NCI-H748 (cell line): ENCODE results near the gene VOPP1.

Experiments
- DNase-seq: peaks from one replicate; lab custom pipeline; 2025; ENCODE audit not compliant: unreplicated experiment; lab: John Stamatoyannopoulos, UW

VOPP1 gene

DNA sequence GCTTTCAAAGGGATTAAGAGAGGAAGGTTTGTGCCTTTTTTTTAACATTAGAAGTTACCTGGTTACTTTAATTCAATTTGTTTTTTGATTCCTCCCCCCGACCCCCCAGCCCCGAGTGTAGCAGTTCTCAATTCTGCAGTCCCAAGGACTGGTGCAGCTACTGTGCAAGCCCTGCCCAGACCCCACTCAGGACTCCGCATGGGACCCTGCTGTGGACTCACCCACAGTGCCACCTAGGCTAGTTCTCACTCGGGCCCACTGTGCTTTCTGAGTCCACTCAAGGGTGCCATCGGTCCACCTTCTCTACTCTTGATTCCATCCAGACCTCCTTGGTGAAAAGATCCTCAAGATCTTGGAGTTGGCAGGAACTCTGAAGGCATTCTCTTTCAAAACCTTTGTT lies 77.4 kb downstream of the VOPP1 start:
- no peak for DNase-seq

DNA sequence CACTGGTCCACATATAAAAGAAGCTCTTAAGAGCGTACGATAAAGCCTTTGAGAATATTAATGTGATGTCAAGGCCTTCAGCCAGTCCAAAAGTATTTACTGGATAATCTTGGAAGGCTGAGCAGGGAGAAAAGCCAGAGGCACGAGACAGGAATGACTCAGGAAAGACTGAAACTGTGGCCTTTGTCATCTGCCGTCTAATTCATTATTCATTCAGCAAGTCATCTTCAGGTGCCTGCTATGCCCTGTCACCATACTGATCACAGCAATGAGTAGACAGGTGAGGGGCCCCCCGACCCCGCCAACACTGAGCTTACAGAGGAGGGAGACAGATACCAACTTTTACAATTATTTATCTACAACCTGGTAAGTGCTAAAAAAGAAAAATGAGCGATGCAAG lies 78.9 kb downstream of the VOPP1 start:
- DNase-seq, result no peak

DNA sequence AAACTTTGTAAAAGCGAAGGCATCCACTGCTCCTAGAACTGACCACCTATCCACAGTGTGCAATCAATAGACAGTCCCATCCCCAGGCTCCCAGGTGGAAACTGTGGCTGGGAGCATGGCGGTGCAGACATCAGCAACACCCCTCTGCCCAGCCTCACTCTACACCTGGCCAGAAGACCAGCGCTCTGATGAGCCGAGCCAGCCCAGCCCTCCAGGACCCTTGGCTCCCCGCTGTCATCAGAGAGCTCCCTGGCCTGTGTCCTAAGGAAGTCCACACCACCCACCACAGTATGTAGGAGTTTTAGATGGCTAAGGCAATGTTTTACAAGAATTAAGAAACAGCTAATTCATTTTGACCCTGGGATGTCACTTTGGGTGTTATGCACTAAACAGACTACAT lies 81.0 kb downstream of the VOPP1 start:
- DNase-seq, result no peak

DNA sequence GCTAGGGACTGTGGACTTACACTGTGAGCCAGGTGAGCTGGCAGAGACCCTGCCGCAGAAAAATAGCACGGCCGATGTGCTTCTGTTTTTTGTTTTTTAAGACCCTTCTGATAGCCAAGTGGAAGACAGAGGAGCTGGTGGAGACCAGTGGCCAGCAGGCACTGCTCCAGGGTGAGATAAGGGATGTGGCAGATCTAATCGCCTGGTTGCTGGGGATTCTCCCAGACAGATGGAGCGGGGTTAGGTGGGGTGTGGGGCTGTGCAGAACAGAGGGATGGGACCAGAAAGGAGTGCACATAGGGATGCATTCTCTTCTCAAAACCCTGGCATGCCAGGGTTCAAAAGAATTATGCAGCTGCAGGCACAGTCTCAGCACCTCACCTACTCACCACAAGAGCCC lies 82.2 kb downstream of the VOPP1 start:
- DNase-seq, result no peak

DNA sequence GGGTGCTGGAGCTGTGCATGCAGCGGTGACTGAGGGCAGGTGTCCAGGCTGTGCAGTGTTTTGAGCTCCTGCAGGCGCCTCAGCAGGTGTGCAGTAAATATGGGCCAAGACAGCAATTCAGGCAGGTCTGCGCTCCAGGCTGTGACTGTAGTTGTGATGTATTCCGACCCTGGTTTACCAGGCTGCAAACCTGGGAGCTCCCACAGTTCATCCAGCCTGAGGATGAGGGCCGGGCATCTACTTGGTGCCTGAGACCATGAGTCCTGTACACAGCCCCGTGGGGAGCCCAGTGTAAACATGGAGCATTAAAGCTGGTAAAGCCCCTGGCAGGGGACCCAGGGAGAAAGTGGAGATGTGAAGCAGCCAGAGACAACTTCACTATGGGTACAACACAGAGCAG lies 82.8 kb downstream of the VOPP1 start:
- peak; percentile 19 for DNase-seq

DNA sequence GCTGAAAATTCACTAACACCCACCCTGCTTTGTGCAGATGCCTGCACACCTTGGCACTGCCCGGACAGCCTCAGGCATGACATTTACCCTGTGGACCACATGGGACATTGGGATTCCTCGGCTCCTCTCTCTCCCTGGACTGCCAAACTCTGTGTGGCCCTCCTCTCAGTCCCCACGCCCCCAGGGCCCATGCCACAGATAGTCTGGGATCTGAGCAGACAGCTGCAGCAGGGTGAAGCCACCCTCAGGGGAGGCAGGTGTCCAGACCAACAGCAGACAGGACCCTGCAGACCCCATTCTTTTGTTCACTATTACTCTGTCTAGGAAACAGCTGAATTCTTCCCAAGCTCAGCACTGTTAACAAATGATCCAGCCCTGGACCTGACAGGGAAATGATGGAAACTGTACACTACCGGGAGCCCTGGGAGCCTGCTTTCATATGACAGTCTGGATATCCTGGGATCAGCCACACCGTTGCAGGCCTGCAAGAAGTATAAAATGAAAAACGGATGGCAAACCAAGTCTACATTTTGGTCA lies 83.4 kb downstream of the VOPP1 start:
- no peak for DNase-seq

DNA sequence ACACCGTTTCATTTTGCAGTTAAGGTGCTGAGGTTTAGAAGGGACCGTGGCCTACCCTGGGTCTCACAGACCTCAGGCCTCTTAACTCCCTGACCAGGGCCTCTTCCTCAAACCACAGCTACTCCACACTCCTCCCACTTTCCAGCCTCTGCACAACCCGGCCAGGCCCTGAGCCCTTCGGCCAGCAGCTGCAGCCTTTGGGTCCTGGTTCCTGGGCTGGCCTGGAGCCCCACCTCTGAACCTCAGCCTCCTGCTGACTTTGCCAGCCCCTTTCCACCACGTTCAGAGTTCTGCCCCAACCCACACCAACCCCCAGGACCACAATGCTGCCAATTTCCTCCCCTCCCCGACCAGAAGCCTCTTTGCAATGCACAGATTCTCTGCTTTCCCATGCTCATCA lies 84.1 kb downstream of the VOPP1 start:
- no peak for DNase-seq

DNA sequence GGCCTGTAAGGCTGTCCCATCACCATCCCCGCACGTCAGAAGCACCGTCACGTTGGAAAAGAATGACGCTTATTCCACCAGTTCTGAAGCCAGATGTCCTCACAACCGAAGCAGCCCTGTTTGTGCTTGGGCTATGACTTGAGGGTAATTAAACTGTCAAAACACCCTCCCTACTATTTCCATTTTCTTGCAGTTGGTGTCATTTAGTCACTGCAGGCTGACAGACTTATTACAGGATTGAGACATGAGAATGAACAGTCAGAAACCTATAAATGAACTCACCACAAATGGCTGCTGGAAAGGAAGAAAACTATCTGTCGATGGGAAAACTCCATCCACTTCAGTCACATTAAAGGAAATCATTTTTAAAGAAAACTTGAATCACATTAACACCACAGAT lies 85.3 kb downstream of the VOPP1 start:
- no peak for DNase-seq

DNA sequence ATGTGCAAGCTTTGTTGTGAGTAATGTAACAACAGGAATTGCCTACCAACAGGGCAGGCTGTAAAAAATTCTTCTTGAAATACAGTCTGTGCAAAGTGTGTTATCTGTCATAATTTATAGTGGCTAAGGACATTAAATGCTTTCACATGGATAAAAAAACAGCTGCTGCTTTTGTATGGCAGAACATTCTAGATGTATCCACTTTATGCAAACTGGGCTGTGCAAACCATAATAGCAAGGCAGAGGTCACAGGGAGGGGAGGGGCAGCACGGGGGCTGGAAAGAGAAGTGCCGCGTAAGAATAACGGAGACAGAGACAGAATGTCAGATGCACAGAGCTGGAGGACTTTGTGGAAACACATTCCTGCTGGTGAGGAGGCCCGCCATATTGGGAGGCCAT lies 86.1 kb downstream of the VOPP1 start:
- no peak for DNase-seq

DNA sequence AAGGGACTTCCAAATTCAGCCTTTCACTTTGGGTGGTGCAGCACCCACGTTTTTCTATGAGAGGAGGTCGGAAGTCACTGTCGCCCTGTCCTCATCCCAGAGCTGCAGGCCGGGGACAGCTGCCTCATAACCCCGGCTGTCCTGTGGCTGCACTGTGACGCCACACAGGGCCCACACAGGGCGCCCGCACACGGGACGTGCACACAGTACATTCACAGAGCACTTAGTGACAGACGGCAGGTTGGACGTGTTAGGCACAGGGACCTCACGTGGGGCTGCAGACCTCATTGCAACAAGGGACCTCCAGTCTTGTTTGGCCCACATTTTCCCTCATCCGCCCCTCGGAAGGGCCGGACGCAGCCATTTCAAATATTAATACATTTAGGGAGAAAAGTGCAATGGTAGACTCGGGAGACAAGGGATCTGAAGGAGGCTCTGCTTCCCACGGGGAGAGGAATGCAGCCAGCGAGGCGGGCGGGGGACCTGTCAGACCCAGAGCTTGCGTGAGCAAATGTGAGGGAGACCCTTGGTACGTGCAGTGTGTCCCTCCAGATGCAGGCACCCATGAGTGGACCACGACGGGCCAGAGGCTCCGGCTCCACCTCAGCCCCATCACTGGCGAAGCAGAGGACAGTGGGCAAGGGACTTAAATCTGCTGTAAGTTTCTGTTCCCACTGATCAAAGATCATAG lies 86.7 kb downstream of the VOPP1 start:
- no peak for DNase-seq

DNA sequence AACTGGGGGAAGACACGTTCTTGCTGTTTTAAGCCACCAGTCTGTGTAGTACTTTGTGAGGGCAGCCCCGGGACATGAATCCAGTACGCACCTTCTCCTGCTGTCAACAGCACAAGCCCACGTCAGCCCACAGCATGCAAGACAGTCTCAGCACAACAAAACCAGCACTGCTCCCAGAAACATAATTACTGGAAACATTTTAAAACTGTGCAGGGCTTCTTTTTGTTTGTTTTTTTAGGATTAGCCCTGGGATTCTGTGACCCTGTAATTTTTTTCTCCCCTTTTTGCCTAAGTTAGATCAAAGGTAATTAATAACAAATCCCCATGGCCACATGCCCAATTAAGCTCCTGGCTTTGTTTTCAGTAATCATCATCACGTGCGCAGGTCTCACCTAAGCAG lies 87.5 kb downstream of the VOPP1 start:
- DNase-seq, result no peak

DNA sequence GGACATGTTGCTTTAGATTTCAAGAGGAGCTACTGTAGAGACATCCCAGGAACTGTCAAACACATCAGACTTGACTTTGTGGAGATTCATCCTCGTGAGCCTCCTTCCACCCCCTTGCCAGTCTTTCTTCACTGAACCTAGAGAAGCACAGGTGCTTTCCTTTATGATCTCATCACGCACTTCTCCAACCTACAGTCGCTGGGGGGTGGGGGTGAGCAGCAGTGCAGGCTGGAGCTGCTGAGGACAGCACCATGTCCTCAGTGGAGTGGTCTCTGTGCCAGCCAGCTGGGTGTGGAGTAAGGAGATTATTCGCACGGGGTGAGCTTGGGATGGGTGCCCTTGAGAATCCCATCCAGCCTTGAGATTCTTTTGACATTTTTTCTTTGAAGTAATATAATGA lies 88.1 kb downstream of the VOPP1 start:
- DNase-seq, result no peak

DNA sequence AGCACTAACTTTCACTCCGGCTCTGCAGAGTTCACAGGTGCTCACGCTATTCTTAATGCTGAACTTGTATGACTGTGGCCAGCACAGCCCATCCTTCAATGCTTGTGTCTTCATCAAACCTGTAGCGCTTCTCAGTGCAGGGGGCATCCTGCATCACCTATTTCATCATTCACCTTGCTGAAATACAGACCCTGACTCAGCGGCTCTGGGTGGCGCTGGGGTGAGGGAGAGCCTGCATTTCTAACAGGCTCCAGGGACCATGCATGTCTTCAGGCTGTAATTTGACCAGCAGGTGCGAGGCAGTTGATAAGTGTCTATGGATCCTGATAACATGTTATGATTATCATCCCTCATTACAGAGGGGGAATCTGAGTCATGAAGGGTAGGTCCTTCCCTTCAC lies 89.3 kb downstream of the VOPP1 start:
- peak; percentile 40 for DNase-seq

DNA sequence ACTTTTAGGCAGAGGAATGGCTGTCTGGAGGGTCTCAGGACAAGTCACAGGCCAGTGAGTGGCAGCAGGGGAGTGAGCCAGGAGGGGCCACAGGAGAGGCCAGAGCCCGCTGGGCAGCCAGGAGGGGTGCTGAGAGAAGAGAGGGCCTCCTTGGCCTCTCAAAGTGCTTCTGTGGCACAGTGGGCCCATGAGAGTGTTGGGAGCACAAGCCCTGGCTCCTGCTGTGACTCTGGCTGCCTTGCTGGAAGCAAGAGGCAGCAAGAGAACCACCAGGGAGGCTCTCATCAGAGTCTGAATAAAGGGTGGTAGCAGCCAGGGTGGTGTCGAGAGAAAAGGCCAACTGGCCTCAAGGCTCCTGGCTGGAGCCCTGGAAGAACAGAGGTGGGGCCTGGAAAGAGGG lies 91.1 kb downstream of the VOPP1 start:
- DNase-seq, result no peak

DNA sequence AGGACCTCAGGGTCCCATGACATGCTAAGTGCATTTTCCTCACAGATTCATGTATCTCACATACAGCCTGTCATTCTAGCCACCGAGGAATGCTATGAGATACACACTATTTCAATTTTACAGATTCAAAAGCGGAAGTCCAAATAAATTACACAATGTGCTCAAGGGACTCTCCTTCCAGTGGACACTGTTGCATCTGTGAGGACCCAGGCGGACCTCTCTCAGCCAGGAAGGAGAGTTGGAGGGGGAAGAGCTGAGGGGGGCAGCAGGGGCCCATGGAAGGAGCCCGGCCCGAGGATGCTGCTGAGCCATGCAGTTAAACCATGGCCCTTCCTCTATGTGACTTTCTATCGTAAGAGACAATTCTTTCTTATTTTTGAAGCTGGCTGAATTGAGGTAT lies 93.6 kb downstream of the VOPP1 start:
- no peak for DNase-seq

DNA sequence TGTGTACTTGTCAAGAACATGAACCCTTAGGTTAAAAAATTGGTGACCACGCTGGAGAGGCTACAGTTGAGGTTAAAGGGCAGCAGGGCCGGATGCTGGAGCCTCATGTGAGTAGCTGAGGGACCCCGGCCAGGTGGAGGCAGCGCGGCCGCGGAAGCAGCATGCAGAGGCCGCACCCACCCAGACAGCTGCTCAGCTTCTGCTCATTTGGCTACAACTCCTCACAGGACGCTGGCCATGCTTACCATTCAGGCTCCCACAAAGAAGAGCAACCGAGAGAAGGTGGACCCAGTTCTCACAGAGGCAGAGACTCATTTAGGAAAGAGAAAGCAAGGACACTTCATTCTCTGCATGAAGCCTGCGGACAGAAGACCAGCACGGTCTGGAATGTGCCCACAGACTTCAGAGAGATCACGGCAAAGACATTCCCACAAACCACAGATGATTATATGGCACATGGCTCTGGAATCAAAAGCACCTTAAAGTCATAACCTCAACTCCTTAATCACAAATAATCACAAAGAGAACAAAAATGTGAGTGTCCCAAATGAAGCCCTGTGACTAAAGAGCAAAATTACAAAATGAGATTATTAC lies 94.4 kb downstream of the VOPP1 start:
- DNase-seq, result no peak

DNA sequence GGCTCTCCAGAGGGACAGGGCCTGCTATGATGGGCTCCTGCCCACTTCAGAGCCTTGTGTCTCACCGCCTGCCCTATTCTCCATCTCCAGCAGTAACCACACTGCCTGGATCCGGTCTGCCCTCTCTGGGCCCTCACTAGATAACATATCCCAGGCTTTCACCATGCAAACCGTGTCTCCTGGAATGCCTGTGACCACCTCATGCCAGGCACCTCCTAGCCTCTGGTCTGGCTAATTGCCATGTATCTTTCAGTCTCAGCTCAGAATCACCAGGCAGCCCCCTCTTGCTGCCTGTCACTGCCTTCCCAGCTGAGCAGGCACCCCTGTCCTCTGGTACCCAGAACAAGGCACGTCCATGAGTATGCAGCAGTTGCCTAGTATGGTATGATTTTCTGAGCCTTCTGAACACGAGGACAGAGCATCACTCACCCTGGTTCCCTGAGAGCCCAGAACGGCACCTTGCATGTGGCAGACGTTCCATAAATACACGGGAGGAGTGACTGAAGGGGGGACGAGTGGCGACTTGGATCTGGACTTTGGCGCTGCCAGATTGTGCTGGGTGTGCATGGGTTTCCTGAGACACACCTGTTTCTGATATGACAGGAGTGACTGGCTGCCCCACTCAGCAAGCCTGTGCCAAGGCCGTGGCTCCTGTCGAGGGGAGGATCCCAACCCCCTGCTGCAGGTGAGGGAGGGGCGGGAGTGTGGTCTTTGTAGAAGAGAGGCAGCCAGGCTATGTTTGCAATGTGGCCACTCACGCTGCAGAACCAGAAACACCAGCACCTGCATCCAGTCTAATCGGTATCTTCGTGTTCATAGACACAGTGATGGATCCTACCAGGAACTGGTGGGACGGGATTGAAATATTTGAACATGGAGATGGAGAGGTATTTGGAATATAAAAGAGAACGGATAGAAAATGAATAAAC lies 95.2 kb downstream of the VOPP1 start:
- no peak for DNase-seq

DNA sequence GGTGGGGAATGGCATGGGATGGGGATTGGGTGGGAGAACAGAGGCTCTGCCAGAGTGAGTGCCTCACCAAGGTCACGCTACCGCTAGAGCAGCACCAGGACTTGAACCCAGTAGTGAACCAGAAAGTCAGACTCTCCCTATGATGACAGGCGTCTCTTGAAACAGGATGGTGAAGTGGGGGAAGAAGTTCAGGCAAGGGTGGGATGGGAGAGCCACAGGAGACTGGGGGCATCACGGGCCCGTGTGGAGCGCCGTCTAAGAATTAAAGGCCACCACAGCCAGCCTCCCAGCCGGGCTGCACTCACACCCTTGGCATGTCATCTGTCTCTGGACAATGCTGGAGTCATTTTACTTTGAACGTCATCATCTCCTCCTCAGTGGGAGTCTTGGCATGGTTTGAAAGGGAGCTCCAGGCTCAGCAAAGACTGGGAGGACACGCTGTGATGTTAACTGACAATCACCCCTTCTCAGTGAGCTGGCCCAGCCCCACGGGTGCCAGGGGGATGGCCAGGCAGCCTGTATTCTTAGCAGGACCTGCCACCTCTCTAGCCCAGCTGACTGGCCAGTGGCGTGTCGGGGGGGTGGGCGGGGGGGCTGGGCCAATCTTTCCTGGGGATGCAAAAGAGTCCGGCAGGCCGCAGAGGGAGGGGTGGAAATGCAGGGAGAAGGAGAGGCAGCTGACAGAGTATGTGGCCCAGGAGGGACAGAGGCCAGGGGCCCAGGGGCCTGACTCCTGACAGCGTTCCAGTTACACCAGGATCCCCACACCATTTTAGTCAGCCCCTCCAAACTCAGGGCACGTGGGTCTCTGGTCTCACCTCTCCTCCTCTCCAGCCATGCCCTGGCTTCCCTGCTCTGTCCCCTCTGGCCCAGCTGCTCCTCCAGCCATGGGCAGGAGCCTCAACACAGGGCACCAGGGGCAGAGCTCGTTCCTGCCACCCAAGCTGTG lies 96.2 kb downstream of the VOPP1 start:
- no peak for DNase-seq

DNA sequence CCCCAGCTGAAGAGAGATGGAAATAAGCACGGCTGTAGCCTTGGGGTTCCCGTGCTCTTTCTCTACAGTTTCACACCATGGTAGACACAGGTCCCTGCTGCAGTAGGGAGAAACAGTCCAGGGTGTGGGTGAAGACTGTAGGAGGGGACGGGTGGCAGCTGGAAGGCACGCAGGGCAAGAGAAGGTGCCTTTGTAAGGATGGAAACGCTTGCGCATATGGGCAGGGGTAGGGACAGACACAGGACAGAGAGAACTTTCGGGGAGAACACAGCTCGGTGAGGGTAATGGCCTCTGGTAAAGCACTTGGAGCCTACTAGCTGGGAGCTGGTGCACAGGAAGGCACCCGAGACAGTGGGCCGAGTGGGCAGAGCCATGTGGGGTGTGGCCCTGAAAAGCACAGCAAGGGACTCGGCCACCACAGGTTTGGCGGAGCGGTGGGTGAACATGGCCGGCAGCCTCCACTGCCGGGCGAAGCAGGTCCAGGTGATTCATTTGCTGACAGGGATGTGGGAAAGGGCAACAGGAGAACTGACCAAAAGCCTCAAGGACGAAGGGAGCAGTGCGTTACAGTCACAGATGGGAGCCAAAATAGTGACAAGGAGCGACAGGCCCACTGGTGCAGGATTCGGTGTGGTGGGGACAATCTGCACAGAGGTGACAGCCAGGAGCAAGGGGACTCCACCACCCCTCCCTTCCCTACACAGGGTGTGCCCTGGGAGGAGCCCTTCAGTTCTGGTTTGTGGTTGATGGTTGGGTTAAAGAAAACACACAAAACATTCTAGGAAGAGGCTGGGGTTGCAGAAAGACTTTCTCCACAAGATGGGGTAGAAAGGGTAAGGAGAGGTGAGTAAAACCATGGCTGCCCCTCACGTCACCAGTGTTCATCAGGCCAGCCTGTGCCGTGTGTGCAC lies 97.1 kb downstream of the VOPP1 start:
- DNase-seq, result no peak

DNA sequence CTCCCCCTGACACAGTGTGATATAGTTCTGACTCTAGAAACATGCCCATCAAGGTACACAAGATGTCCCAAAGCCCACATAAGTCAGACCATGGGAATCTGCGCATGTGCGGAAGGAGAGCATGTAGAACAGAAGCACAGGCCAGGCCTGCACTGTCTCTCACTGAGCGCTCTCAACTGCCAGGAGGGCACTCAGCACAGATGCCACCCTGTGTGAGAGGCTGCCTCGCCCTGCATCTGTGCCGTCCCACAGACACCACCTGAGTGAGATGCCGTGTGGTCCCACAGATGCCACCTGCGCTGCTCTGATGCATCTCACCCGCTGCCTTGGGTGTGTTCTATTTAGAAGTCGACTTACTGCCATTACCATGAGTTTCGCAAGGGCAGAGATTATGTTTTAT lies 98.4 kb downstream of the VOPP1 start:
- no peak for DNase-seq
